HT-29 (cell line): ENCODE measurements around the gene DACT2. TPM values are rescaled to one million over a fixed set of nuclear protein-coding genes. Genes with fewer than 3 reads are reported as not detected.
"Not testable (repeated sequence)": the region's sequence is repeated elsewhere in the genome, so short reads cannot be mapped to it uniquely, and the experiment has no call there.

Experiments
- DNase-seq: peaks from one replicate; pipeline ENCODE4 v3.0.0-alpha.2; 2015; ENCODE audit warnings: low spot score
- total RNA-seq: library from RNA; depleted of rRNA; stranded (reverse); fragments of >200 nt; shearing (Covaris generic); gene quantifications from 2 replicates; pipeline ENCODE4 v1.2.3, GENCODE V29; 2014

Gene DACT2
- total RNA-seq, 1 experiment from 2014 or later: not detected

DNA sequence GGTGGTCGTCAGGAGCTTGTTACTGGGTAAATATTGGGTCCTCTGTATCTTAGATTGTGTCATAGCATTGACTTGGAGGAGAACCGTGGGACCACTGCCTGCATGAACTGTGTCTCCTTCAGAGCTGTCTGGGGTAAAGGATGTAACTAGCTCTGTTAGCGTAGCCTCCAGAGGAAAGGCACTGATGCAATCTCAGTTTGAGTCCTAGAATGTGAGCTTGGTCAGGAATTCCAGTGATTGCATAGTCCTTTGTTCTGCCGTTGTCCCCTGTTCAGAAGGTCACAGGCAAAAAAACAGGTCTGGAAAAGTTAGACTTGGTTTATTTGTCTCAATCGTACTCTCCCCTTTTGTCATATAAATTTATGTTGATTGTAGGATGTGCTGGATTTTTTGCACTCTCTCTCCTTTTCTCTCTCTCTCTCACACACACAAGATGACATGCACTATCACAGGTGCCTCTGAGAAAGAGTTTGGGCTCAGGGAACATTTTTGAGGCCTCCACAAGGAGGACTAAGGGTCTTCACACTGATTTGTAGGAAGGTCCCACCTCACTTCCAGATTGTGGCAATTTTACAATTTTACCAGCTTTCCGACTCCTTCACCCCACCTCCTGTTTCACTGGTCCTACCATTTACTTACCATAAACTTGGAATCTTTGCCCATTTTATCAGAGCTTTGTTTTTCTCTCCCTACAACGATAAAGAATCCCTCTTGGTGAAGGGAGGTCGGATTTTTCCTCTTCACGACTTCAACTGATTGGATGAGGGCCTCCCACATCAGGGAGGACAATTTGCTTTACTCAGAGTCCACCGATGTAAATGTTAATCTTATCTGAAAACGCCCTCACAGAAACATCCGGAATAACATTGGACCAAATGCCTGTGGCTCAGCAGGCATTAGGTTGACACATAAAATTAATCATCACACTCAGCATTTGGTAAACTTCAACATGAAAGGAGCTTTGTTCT lies 7.0 kb upstream of the DACT2 start:
- no peak for DNase-seq

- DNase-seq: no peak
Measured at GRCh38 chr6:168322966-168323365, 3.4 kb upstream of the DACT2 start.

DNA sequence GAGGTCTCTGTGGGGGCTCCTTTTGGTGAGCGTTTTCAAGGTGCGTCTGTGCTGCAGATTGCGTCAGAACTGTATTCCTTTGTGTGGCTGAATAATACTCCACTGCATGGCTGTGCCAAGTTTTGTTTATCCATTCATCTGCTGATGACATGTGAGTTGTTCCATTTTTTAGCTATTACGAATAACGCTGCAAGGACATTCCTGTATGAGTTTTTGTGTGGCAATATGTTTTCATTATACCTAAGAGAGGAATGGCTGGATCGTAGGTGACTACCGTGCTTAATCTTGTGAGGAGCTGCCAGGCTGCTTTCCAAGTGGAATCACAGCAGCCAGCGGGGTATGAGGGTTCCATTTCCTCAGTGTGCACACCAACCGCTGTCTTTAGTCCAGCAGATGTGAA lies 1.1 kb upstream of the DACT2 start:
- DNase-seq: no peak

DNA sequence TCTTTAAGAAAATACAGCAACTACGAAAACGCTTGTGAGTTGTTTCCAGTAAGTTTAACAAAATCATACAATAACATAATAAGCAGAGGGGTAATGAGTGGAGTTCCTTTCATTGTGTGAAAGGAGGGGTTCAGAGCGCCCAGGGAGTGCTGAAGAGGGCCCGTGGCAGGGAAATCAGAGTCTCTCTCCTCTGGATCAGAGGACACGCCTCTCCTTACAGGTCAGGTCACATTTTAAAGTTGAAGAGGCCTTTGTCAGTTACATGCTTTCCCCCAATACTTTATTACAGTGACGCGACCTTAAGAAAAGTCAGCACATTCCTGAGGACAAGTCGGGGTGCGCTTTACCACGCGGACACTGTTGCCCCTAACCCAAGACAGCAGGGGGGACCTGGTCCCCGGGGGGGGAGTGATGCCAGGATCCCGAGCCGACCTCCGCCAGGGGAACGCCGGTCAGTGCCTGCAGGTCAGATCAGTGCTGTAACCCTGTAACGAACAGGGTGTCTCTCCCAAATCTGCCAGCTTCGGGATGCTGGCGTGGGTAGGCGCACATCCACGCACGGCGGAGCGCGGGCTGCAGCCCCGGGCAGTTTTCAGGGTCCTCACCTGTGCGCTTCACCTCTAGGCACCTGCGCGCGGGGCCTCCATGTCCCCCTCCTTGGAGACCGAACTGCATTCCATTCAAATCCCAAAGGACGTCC lies 848 bp downstream of the DACT2 start:
- no peak for DNase-seq

- no peak for DNase-seq
Measured at GRCh38 chr6:168318090-168318489, 1.5 kb downstream of the DACT2 start.

DNA sequence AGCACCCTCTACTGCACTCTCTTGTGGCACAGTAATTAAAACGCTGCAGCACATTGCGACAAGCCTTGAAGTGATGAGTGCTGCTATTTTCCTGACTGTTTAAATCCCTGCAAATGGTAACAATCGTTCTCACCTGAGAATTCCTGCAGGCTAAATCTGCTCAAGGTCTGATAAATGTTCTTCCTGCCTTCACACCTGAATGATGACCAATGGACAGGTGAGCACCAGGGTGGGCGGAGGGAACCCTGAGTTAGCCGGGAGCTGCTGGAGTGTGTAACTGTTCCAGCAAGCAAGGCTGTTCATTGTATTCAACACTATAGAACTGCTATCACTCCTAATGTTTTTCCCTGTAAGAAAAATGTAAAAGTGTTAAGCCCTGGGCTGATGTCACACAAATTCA lies 4.0 kb downstream of the DACT2 start:
- DNase-seq: no peak

- DNase-seq: no peak
Measured at GRCh38 chr6:168314948-168315347, 4.6 kb downstream of the DACT2 start.

DNA sequence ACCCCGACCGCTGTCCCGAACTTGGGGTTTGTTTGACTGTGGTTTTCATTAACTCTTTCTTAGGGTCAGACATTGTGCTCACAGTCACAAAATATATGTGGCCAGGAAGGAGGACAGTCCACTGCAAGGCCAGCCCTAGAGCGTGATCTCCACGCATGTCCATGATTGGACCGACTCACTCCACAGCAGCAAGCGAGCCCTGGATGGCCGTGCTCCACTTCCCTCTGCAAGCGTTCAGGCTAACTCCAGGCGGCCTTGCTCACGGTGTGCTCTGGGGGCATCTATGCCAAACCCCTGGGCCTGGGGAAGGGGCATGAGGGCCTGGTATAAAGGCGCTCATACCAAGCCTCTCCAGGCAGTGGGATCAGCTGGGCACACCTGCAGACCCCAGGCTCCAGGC lies 5.6 kb downstream of the DACT2 start:
- DNase-seq: no peak

GRCh38 chr6:168313431-168314011 lies 6.1 kb downstream of the DACT2 start:
- no peak for DNase-seq

- not testable (repeated sequence) for DNase-seq
Measured at GRCh38 chr6:168312125-168312507, 7.5 kb downstream of the DACT2 start.

- DNase-seq: no peak
Measured at GRCh38 chr6:168311410-168312124, 8.0 kb downstream of the DACT2 start.

GRCh38 chr6:168310945-168311344 lies 8.6 kb downstream of the DACT2 start:
- no peak for DNase-seq

DNA sequence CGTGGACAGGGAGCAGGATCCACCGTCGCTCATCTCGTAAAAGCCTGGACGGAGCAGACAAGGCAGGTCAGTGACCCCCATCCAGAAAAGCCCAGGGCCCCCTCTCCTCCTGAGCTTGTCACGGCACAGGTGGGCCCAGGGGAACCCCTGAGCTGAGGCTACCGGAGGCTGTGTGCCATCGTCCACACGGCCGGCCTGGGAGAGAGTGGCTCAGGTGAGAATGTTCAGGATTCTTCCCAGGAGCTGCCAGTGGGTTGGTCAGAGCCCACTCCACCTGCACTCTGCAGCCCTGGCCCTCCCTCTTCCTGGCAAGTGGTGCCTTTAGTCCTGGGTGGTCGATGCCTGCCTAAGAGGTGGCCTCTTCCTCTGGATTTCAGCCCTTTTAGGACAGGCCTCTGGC lies 9.2 kb downstream of the DACT2 start:
- no peak for DNase-seq

GRCh38 chr6:168309997-168310396 lies 9.6 kb downstream of the DACT2 start:
- DNase-seq: no peak

DNA sequence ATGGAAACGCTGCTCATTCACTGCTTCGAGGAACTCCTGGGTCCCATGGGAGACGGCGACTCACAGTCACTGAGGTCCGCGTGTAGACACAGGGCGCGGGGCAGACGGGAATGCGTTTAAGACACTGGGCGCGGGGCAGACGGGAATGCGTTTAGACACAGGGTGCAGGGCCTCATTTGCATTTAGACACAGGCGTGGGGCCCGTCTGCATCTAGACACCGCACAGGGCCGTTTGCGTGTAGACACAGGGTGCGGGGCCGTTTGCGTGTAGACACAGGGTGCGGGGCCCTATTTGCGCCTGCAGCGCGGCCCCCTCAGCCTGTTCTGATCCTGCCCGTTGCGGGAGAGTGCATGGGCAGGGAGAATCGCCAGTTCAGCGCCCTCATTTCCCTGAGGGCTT lies 10.4 kb downstream of the DACT2 start:
- DNase-seq: no peak

DNA sequence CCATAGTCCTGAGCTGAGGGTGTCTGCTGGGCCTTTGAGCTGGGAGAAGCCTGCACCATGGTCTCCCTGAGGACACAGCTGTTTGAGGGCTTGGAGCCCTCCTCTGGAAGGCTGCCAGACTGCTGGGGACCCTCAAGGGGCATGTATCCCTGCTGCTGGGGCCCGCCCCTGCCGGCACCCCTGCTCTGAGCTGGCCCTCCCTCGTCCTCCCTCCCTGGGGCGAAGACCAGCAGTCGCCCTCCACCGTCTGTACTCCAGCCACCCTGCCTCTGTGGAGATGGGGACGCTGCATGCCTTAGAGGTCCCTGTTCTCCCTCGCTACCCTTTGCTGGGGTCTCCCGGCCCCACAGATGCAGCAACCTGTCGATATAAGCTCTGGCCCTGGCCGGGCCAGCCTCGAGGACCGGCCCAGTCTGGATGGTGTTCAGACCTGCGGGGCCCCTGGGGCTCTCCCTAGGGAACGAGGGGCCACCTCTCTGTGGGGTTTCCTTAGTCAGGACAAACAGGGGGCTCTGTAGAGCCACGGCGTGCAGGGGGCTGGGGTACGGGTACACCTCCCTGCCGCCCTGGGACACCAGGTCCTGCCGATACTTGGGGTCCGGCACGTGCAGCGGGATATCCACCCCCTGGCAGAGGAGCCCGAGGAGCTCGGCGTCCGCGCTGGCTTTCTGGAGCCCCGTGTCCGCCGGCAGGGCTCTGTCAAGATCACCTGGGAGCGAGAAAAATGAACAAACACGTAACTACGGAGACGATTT lies 11.0 kb downstream of the DACT2 start:
- DNase-seq: no peak

DNA sequence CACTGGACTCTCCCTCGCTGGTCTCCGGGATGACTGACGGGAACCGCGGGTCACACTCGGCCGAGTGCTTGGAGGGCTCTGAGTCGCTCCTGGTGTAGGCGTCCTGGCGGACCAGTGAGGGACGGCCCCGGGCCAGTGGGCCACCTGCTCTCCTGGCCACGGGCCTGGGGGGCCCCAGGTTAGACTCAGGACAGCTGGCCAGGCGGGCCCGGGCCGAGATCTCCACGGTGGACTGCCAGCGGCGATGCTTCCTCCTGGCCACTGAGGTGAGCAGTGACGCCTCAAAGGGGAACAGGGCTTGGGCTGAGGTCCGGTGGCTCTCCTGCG lies 11.9 kb downstream of the DACT2 start:
- no peak for DNase-seq

DNA sequence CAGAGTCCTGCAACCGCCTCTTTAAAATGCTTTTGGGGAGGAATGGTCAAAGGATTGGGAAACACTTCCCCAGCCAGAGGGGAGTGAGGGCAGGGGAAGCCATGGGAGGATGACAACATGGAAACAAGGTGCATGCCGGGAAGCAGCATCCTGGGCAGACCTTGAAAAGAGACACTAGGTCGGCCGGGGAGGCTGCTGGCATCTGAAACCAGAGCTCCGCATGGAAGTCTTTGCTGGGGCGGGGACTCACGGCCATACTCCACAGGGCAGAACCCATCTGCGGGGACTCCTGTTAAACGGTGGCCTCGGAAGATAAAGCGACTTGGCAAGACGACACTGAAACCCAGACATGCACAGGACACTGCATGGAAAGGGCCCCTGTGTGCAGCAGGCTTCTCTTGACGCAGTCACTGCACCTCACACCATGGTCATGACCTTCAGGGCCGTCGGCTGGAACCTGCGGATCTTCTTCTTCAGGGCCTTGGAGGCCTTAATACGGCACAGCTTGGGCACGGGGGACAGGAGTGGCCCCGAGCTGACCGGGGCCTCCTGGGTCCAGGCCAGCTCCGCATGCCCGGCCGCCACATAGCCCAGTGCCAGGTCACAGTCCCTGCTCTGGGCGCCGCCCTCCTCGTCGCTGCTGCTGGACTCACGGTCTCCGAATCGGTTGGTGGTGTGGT lies 12.4 kb downstream of the DACT2 start:
- no peak for DNase-seq

DNA sequence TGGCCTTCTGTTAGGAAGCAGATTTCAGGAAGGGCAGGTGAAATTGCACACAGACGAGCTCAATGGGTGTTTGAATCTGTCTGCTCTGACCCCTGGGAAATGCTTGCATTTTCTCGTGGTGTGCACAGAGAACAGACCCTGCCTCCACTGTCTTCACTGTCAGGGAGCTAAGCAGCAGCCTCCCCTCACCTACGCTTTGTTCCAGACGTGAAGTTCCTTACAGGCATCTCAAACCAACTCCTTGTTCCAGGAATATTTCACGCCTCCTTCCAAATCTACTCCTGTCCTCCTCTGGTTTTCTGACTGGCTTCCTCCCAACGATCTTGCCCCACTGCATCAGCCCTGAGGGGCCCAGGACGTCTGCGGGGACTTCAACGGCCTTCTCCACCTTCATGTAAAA lies 13.7 kb downstream of the DACT2 start:
- no peak for DNase-seq

- no peak for DNase-seq
Measured at GRCh38 chr6:168305096-168305749, 14.4 kb downstream of the DACT2 start.
